ENCODE results near the gene TRIM32. TPM values are rescaled to one million over a fixed set of nuclear protein-coding genes. Genes with fewer than 3 reads are reported as not detected.

Gene TRIM32
- total and polyA plus RNA-seq, 2 of the 13 experiments (the other 11 are each of a cell fraction or from before 2014, with no cell fraction given): 6.5 to 7.7 TPM

DNA sequence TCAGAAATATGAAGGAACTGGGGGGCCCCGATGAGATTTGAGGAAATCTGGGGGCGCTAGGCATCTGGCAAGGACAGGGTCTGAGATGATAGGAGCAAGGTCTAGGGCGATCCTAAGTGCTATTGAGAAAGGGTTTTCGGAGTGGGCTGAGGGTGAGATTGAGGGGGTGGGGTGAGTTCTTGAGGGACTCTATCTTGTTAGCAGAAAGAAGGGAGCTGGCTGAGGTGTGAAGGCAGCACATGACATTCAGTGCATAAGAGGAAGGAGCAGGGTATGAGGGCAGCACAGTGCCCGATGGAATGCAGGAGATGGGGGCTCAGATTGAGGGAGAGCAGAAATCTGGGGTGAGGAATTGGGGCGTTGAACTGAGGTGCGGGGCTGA is 640 bp downstream of the TRIM32 start:
- Histone ChIP-seq H3K4me1 (ENCODE audit: insufficient read depth, low read length) (peaks cover 66% of the 10 kb centered on the region), H2AFZ (ENCODE audit: low read length) (peak overlapping the region; percentile 48), H3K27me3 (ENCODE audit: control insufficient read depth in 1 of 2, insufficient read depth in 2 of 2, low read length in 2 of 2) (no peaks in the 10 kb centered on the region; a peak in 1 of 5 replicates), H3K36me3 (replicated peaks in 1 of 2; ENCODE audit: control insufficient read depth in 1 of 2, insufficient read depth in 2 of 2, low read length in 2 of 2) (no peaks in the 10 kb centered on the region), H3K4me3 (replicated peaks in 1 of 3; ENCODE audit: insufficient read depth in 1 of 3, low read depth in 2 of 3, low read length in 3 of 3) (peak overlapping the region; percentile 81 to 91 (median 83)), H3K4me2 (ENCODE audit: low read depth, low read length) (peak overlapping the region; percentile 95), H4K20me1 (ENCODE audit: insufficient read depth, low read length) (no peaks in the 10 kb centered on the region), H3K9ac (ENCODE audit: insufficient read depth, low read depth, low read length) (peak overlapping the region; percentile 82), H3K27ac (ENCODE audit: extremely low read length, insufficient read depth, low read length) (no peak overlapping the region), H3K9me3 (ENCODE audit: low read length) (peaks cover 5% of the 10 kb centered on the region; the same call in 1 of the 2 replicates), H3K79me2 (ENCODE audit: insufficient read depth, low read length) (peaks cover 25% of the 10 kb centered on the region)
- in situ Hi-C loops (cut with HindIII; ENCODE audit: extremely low pct_ligation_motif_present, low pct_unique_long_range_greater_than_20kb): no loop called here
- FAIRE-seq: no peak
- intact Hi-C loops (cut with micrococcal nuclease; ENCODE audit: unreplicated experiment): loop anchor here (5.0 kb wide), 1 partner anchor 745 kb away; no protein-coding TSS in a partner anchor
- ChIA-PET CTCF (ENCODE audit: low intra/inter-chr PET ratio, low total read pairs) (no interaction called here), POLR2A (interaction anchor here (1.1 to 2.0 kb wide), 5 partner anchors 10 to 743 kb away, joined by 3 to 8 read pairs (median 6); no protein-coding TSS in a partner anchor)
- no TSS peak for BruUV-seq (replicated peaks)
- no peak for TF ChIP-seq ZBTB7B (CRISPR knock-in tag; IDR thresholded peaks at IDR 0.05)
- TF ChIP-seq MED13 (CRISPR knock-in tag; IDR thresholded peaks at IDR 0.05): 0 out of 2 replicates have a peak, but pooled peaks have one; percentile 35
- no peak for TF ChIP-seq HNF4G (IDR thresholded peaks at IDR 0.05; ENCODE audit: borderline replicate concordance, low read depth, low read length)
- TF ChIP-seq HNF4G (CRISPR knock-in tag; IDR thresholded peaks at IDR 0.05; ENCODE audit: borderline replicate concordance, low read depth): no peak
- TF ChIP-seq SALL2 (CRISPR knock-in tag; IDR thresholded peaks at IDR 0.05): 0 out of 2 replicates have a peak, but pooled peaks have one; percentile 39
- no peak for TF ChIP-seq ZSCAN25 (CRISPR knock-in tag; IDR thresholded peaks at IDR 0.05)
- TF ChIP-seq, protein P1, sequence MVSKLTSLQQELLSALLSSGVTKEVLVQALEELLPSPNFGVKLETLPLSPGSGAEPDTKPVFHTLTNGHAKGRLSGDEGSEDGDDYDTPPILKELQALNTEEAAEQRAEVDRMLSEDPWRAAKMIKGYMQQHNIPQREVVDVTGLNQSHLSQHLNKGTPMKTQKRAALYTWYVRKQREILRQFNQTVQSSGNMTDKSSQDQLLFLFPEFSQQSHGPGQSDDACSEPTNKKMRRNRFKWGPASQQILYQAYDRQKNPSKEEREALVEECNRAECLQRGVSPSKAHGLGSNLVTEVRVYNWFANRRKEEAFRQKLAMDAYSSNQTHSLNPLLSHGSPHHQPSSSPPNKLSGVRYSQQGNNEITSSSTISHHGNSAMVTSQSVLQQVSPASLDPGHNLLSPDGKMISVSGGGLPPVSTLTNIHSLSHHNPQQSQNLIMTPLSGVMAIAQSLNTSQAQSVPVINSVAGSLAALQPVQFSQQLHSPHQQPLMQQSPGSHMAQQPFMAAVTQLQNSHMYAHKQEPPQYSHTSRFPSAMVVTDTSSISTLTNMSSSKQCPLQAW (CRISPR knock-in tag; IDR thresholded peaks at IDR 0.05): 0 out of 2 replicates have a peak, but pooled peaks have one; percentile 6
- WGBS (ENCODE audit: low lambda C conversion rate): 7% methylated on average over 7 of the region's 7 CpGs
- no peak for DNase-seq (ENCODE audit: low spot score)
- ATAC-seq: peak; percentile 7
